Activated T-cell treated with anti-CD3 and anti-CD28 coated beads, Interleukin-2, amount 50 U/mL, for 4 hours (primary cell): Measurements from ENCODE around the gene NXPE1. TPM values are rescaled to one million over a fixed set of nuclear protein-coding genes. Genes with fewer than 3 reads are reported as not detected.
"Not testable (repeated sequence)": the region's sequence is repeated elsewhere in the genome, so short reads cannot be mapped to it uniquely, and the experiment has no call there.

Experiments
- ATAC-seq, 2 donors: fragments of 200-7000 bp; cut with Tn5 transposase; one replicate each; pipeline ENCODE4 v1.10.0; 2021
- DNase-seq: peaks from one replicate; pipeline ENCODE4 v3.0.0-alpha.2; 2020
- H3K27me3 Mint-ChIP-seq: one replicate; pipeline ENCODE4 v1.8.0; 2021; ENCODE audit warnings: low read depth, mixed read lengths
- H3K36me3 Mint-ChIP-seq: one replicate; pipeline ENCODE4 v1.8.0; 2022; ENCODE audit warnings: mixed read lengths; ENCODE audit not compliant: insufficient read depth
- H3K4me1 Mint-ChIP-seq: one replicate; pipeline ENCODE4 v1.8.0; 2021; ENCODE audit warnings: low read depth, mixed read lengths
- H3K4me3 Mint-ChIP-seq: one replicate; pipeline ENCODE4 v1.8.0; 2021; ENCODE audit warnings: mild to moderate bottlenecking, moderate library complexity, mixed read lengths
- H3K9me3 Mint-ChIP-seq: one replicate; pipeline ENCODE4 v1.8.0; 2021; ENCODE audit warnings: mixed read lengths
- total RNA-seq, 3 donors: library from RNA; stranded (reverse); gene quantifications; one replicate each; pipeline ENCODE4 v1.2.1, GENCODE V29; 2021

Gene NXPE1
- total RNA-seq: not detected

GRCh38 chr11:114559425-114560310, at the start of gene NXPE1:
Gene NXPE1, minus strand, starts transcription at chr11:114559881. Its CDS starts 8,680 bp downstream, at chr11:114551201.
- ATAC-seq: no peak
- no peaks in the 10 kb centered on the region for H3K4me1 Mint-ChIP-seq

GRCh38 chr11:114609429-114609828, 49.7 kb upstream of the NXPE1 start:
- no peak overlapping the region for H3K4me3 Mint-ChIP-seq
- DNase-seq (no peak), ATAC-seq (no peak)
- H3K4me1 Mint-ChIP-seq: no peaks in the 10 kb centered on the region
- H3K9me3 Mint-ChIP-seq: no peaks in the 10 kb centered on the region
- no peaks in the 10 kb centered on the region for H3K27me3 Mint-ChIP-seq
- H3K36me3 Mint-ChIP-seq: no peaks in the 10 kb centered on the region

More at GRCh38 chr11:114559425-114560310, at the start of gene NXPE1:
- Mint-ChIP-seq H3K27me3 (no peaks in the 10 kb centered on the region), H3K4me3 (no peak within 1 kb of the TSS), H3K36me3 (no peaks in the 10 kb centered on the region), H3K9me3 (no peaks in the 10 kb centered on the region)
- DNase-seq: no peak

- H3K27me3 Mint-ChIP-seq, ATAC-seq, H3K4me3 Mint-ChIP-seq, DNase-seq, H3K4me1 Mint-ChIP-seq, H3K36me3 Mint-ChIP-seq, H3K9me3 Mint-ChIP-seq: not testable (repeated sequence)
Observed at GRCh38 chr11:114608605-114609004, 48.9 kb upstream of the NXPE1 start.

GRCh38 chr11:114607753-114608459, 48.2 kb upstream of the NXPE1 start:
- Mint-ChIP-seq H3K9me3 (no peaks in the 10 kb centered on the region), H3K4me3 (no peak overlapping the region), H3K4me1 (no peaks in the 10 kb centered on the region), H3K27me3 (no peaks in the 10 kb centered on the region), H3K36me3 (no peaks in the 10 kb centered on the region)
- ATAC-seq: no peak
- no peak for DNase-seq

- not testable (repeated sequence) for H3K4me3 Mint-ChIP-seq, H3K36me3 Mint-ChIP-seq, H3K9me3 Mint-ChIP-seq, ATAC-seq, H3K4me1 Mint-ChIP-seq, H3K27me3 Mint-ChIP-seq, DNase-seq
Observed at GRCh38 chr11:114606802-114607075, 47.1 kb upstream of the NXPE1 start.

- no peak for ATAC-seq
- H3K4me3 Mint-ChIP-seq: no peak overlapping the region
- DNase-seq: no peak
- no peaks in the 10 kb centered on the region for H3K4me1 Mint-ChIP-seq
- H3K27me3 Mint-ChIP-seq: no peaks in the 10 kb centered on the region
- H3K36me3 Mint-ChIP-seq: no peaks in the 10 kb centered on the region
- H3K9me3 Mint-ChIP-seq: no peaks in the 10 kb centered on the region
Observed at GRCh38 chr11:114606003-114606801, 46.5 kb upstream of the NXPE1 start.

GRCh38 chr11:114605370-114605769, 45.7 kb upstream of the NXPE1 start:
- Mint-ChIP-seq H3K4me1 (no peaks in the 10 kb centered on the region), H3K4me3 (no peak overlapping the region), H3K9me3 (no peaks in the 10 kb centered on the region), H3K27me3 (no peaks in the 10 kb centered on the region), H3K36me3 (no peaks in the 10 kb centered on the region)
- DNase-seq: no peak
- ATAC-seq: no peak

GRCh38 chr11:114604886-114605285, 45.2 kb upstream of the NXPE1 start:
- Mint-ChIP-seq H3K4me3 (no peak overlapping the region), H3K9me3 (no peaks in the 10 kb centered on the region), H3K4me1 (no peaks in the 10 kb centered on the region), H3K36me3 (no peaks in the 10 kb centered on the region), H3K27me3 (no peaks in the 10 kb centered on the region)
- ATAC-seq (no peak), DNase-seq (no peak)

- no peak for DNase-seq
- Mint-ChIP-seq H3K27me3 (no peaks in the 10 kb centered on the region), H3K36me3 (no peaks in the 10 kb centered on the region), H3K9me3 (no peaks in the 10 kb centered on the region), H3K4me3 (no peak overlapping the region), H3K4me1 (no peaks in the 10 kb centered on the region)
- ATAC-seq: no peak
Observed at GRCh38 chr11:114604179-114604813, 44.6 kb upstream of the NXPE1 start.

- H3K9me3 Mint-ChIP-seq, H3K4me3 Mint-ChIP-seq, H3K36me3 Mint-ChIP-seq, H3K4me1 Mint-ChIP-seq, DNase-seq, H3K27me3 Mint-ChIP-seq, ATAC-seq: not testable (repeated sequence)
Observed at GRCh38 chr11:114603151-114603550, 43.5 kb upstream of the NXPE1 start.

GRCh38 chr11:114598461-114598860, 38.8 kb upstream of the NXPE1 start:
- no peaks in the 10 kb centered on the region for H3K36me3 Mint-ChIP-seq
- DNase-seq (no peak), ATAC-seq (no peak)
- H3K27me3 Mint-ChIP-seq: no peaks in the 10 kb centered on the region
- H3K9me3 Mint-ChIP-seq: no peaks in the 10 kb centered on the region
- no peaks in the 10 kb centered on the region for H3K4me1 Mint-ChIP-seq
- H3K4me3 Mint-ChIP-seq: no peak overlapping the region

GRCh38 chr11:114596175-114596919, 36.7 kb upstream of the NXPE1 start:
- Mint-ChIP-seq H3K9me3 (no peaks in the 10 kb centered on the region), H3K4me1 (no peaks in the 10 kb centered on the region), H3K36me3 (no peaks in the 10 kb centered on the region), H3K4me3 (no peak overlapping the region), H3K27me3 (peaks cover 4% of the 10 kb centered on the region)
- ATAC-seq (no peak), DNase-seq (no peak)

- DNase-seq (no peak), ATAC-seq (no peak)
- Mint-ChIP-seq H3K27me3 (peaks cover 4% of the 10 kb centered on the region), H3K9me3 (no peaks in the 10 kb centered on the region), H3K4me3 (no peak within 1 kb of the TSS), H3K4me1 (no peaks in the 10 kb centered on the region), H3K36me3 (no peaks in the 10 kb centered on the region)
Observed at GRCh38 chr11:114595571-114595970, 35.9 kb upstream of the NXPE1 start, which contains the start of gene NXPE4. Gene NXPE4, minus strand, starts transcription at chr11:114595786. Its CDS starts 1,027 bp downstream, at chr11:114594759.
